ENCODE data around the gene PRKCD. TPM values are rescaled to one million over a fixed set of nuclear protein-coding genes. Genes with fewer than 3 reads are reported as not detected.

Gene PRKCD
- total RNA-seq, 1 donor = 2.2 TPM

DNA sequence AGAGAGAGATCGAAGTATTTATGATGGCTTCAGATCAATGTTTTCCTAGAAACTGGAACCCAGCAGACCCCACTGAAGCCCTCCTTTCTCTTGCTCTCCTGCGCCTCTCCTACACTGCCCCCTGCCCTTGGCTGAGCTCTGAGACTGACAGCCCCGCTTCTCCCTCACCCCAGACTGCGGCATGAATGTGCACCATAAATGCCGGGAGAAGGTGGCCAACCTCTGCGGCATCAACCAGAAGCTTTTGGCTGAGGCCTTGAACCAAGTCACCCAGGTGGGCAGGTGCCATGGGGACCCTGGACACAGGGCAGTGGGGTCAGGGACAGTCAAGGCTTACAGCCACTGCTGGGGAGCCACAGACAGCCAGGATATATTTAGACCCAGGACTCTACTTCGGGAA is 23.7 kb downstream of the PRKCD start:
- H3K36me3 ChIP-seq (ENCODE audit: insufficient read depth, low read length) = peaks cover 19% of the 10 kb centered on the region
- no peaks in the 10 kb centered on the region for H3K79me2 ChIP-seq (ENCODE audit: insufficient read depth, low read length)
- no peak overlapping the region for H3K4me2 ChIP-seq (ENCODE audit: insufficient read depth, low read length)
- DNase-seq (ENCODE audit: insufficient read length, low spot score, missing footprints) = peak; percentile 29
- no peak overlapping the region for H2AFZ ChIP-seq (ENCODE audit: low read length)
- no peaks in the 10 kb centered on the region for H3K27me3 ChIP-seq (ENCODE audit: insufficient read depth, low read length)
- H3K4me1 ChIP-seq (ENCODE audit: insufficient read depth, low read length) = no peaks in the 10 kb centered on the region
- no peak overlapping the region for H3K27ac ChIP-seq (ENCODE audit: low read depth, low read length)
- TF ChIP-seq, protein P1, sequence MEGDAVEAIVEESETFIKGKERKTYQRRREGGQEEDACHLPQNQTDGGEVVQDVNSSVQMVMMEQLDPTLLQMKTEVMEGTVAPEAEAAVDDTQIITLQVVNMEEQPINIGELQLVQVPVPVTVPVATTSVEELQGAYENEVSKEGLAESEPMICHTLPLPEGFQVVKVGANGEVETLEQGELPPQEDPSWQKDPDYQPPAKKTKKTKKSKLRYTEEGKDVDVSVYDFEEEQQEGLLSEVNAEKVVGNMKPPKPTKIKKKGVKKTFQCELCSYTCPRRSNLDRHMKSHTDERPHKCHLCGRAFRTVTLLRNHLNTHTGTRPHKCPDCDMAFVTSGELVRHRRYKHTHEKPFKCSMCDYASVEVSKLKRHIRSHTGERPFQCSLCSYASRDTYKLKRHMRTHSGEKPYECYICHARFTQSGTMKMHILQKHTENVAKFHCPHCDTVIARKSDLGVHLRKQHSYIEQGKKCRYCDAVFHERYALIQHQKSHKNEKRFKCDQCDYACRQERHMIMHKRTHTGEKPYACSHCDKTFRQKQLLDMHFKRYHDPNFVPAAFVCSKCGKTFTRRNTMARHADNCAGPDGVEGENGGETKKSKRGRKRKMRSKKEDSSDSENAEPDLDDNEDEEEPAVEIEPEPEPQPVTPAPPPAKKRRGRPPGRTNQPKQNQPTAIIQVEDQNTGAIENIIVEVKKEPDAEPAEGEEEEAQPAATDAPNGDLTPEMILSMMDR (IDR thresholded peaks at IDR 0.05; ENCODE audit: extremely low read depth, low read depth, low read length) = no peak
- no peaks in the 10 kb centered on the region for H4K20me1 ChIP-seq (ENCODE audit: insufficient read depth, low read length)
- H3K9me3 ChIP-seq (ENCODE audit: low read depth, low read length) = no peaks in the 10 kb centered on the region
- no peak overlapping the region for H3K4me3 ChIP-seq (ENCODE audit: insufficient read depth, low read length)

GRCh38 chr3:53185761-53186465 is 24.9 kb downstream of the PRKCD start:
- no peak overlapping the region for H2AFZ ChIP-seq (ENCODE audit: low read length)
- peak; percentile 70 for DNase-seq (ENCODE audit: insufficient read length, low spot score, missing footprints)
- TF ChIP-seq, protein P1 (IDR thresholded peaks at IDR 0.05; ENCODE audit: extremely low read depth, low read depth, low read length) = no peak

DNA sequence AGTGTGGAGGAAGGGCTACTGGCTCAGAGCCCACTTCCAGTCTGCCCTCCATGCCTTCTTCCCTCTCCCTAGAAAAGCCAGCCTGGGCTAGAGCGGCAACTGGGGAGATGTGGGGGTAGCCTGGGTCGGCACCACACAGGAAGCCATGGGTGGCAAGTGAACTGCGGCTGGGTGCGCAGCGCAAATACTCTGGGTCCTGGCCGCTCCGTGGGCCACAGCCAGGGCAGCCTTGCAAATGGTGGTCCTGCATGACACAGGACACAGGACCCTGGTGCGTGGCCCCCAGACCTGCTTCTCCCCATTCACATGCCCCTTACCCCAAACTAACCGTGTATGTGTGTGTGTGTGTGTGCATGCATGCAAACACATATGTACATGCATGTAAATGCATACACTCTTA is 25.7 kb downstream of the PRKCD start:
- Histone ChIP-seq H3K4me3 (ENCODE audit: insufficient read depth, low read length) (no peak overlapping the region), H3K27ac (ENCODE audit: low read depth, low read length) (no peak overlapping the region), H3K4me1 (ENCODE audit: insufficient read depth, low read length) (no peaks in the 10 kb centered on the region), H3K79me2 (ENCODE audit: insufficient read depth, low read length) (no peaks in the 10 kb centered on the region), H3K27me3 (ENCODE audit: insufficient read depth, low read length) (no peaks in the 10 kb centered on the region), H3K9me3 (ENCODE audit: low read depth, low read length) (no peaks in the 10 kb centered on the region), H3K4me2 (ENCODE audit: insufficient read depth, low read length) (no peak overlapping the region), H2AFZ (ENCODE audit: low read length) (no peak overlapping the region), H3K36me3 (ENCODE audit: insufficient read depth, low read length) (peaks cover 23% of the 10 kb centered on the region), H4K20me1 (ENCODE audit: insufficient read depth, low read length) (no peaks in the 10 kb centered on the region)
- TF ChIP-seq, protein P1 (IDR thresholded peaks at IDR 0.05; ENCODE audit: extremely low read depth, low read depth, low read length) = no peak
- DNase-seq (ENCODE audit: insufficient read length, low spot score, missing footprints) = peak; percentile 72

More at GRCh38 chr3:53185761-53186465, 24.9 kb downstream of the PRKCD start:
- no peak overlapping the region for H3K4me3 ChIP-seq (ENCODE audit: insufficient read depth, low read length)
- no peaks in the 10 kb centered on the region for H3K27me3 ChIP-seq (ENCODE audit: insufficient read depth, low read length)
- no peaks in the 10 kb centered on the region for H3K9me3 ChIP-seq (ENCODE audit: low read depth, low read length)
- no peaks in the 10 kb centered on the region for H4K20me1 ChIP-seq (ENCODE audit: insufficient read depth, low read length)
- no peaks in the 10 kb centered on the region for H3K4me1 ChIP-seq (ENCODE audit: insufficient read depth, low read length)
- no peaks in the 10 kb centered on the region for H3K79me2 ChIP-seq (ENCODE audit: insufficient read depth, low read length)
- H3K36me3 ChIP-seq (ENCODE audit: insufficient read depth, low read length) = peaks cover 23% of the 10 kb centered on the region
- no peak overlapping the region for H3K27ac ChIP-seq (ENCODE audit: low read depth, low read length)
- no peak overlapping the region for H3K4me2 ChIP-seq (ENCODE audit: insufficient read depth, low read length)

DNA sequence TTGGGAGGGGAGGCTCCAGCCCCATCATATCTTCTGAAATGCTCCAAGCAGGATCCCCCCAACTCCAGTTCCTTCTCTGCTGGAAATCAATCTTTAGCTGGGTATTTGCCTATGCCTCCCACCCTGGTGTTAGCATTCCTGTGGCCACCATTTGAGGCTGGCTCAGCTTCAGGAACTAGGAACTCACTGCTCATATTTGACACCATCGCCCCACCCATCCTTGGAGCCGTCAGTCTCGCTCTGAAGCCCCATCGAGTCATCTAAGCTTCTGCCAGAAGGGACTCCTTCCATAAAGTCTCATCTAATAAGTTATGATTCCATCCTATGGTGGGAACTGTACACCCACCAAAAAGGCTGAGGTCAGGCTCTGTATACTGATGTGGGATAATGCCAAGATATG is 26.4 kb downstream of the PRKCD start:
- Histone ChIP-seq H3K4me2 (ENCODE audit: insufficient read depth, low read length) (no peak overlapping the region), H3K4me1 (ENCODE audit: insufficient read depth, low read length) (no peaks in the 10 kb centered on the region), H4K20me1 (ENCODE audit: insufficient read depth, low read length) (no peaks in the 10 kb centered on the region), H3K36me3 (ENCODE audit: insufficient read depth, low read length) (peaks cover 26% of the 10 kb centered on the region), H3K79me2 (ENCODE audit: insufficient read depth, low read length) (no peaks in the 10 kb centered on the region), H3K9me3 (ENCODE audit: low read depth, low read length) (no peaks in the 10 kb centered on the region), H3K27ac (ENCODE audit: low read depth, low read length) (no peak overlapping the region), H3K27me3 (ENCODE audit: insufficient read depth, low read length) (no peaks in the 10 kb centered on the region), H2AFZ (ENCODE audit: low read length) (no peak overlapping the region), H3K4me3 (ENCODE audit: insufficient read depth, low read length) (no peak overlapping the region)
- TF ChIP-seq, protein P1 (IDR thresholded peaks at IDR 0.05; ENCODE audit: extremely low read depth, low read depth, low read length) = no peak
- peak; percentile 82 for DNase-seq (ENCODE audit: insufficient read length, low spot score, missing footprints)
